Measurements from ENCODE around the gene HOXD3. TPM values are rescaled to one million over a fixed set of nuclear protein-coding genes. Genes with fewer than 3 reads are reported as not detected.

Gene HOXD3
- 19.2 and 54.6 TPM in 2 replicates for total RNA-seq

- DNase-seq = no peak
Measured at GRCh38 chr2:176156807-176157498, at the start of gene HOXD3. TSS of gene HOXD3 (plus strand) at chr2:176157307. CDS start at chr2:176169115, 11,808 bp downstream.

DNA sequence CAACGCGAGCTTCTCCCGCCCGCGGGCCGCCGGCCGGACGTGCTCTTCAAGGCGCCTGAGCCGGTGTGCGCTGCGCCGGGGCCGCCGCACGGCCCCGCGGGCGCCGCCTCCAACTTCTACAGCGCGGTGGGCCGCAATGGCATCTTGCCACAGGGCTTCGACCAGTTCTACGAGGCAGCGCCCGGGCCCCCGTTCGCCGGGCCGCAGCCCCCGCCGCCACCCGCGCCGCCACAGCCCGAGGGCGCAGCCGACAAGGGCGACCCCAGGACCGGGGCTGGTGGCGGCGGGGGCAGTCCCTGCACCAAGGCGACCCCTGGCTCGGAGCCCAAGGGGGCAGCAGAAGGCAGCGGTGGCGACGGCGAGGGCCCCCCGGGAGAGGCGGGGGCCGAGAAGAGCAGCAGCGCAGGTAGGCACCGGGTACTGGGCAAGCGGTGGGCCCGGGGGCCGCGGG is 49.4 kb upstream of the HOXD3 start:
- DNase-seq = peak; percentile 40

- no peak for DNase-seq
Measured at GRCh38 chr2:176109192-176109901, 47.8 kb upstream of the HOXD3 start.

DNA sequence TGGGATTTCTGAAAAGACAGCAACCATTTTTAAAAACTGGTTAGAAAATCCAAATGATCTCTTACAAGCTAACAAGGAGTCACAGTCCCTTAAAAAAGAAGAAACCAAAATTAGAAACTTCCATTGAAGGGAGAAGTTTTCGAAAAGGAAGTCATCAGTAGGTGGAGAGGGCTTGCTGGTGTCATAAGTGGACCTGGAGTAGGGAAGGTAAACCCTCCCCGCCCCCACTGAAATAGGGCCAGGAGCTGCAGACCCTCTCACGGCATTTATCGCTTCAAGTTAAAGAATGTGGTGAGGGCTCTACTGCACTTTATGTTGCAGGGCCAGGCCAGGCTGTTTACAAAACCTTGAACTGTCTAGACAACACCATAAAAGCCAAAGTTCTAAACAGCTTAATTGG is 47.2 kb upstream of the HOXD3 start:
- DNase-seq = no peak

DNA sequence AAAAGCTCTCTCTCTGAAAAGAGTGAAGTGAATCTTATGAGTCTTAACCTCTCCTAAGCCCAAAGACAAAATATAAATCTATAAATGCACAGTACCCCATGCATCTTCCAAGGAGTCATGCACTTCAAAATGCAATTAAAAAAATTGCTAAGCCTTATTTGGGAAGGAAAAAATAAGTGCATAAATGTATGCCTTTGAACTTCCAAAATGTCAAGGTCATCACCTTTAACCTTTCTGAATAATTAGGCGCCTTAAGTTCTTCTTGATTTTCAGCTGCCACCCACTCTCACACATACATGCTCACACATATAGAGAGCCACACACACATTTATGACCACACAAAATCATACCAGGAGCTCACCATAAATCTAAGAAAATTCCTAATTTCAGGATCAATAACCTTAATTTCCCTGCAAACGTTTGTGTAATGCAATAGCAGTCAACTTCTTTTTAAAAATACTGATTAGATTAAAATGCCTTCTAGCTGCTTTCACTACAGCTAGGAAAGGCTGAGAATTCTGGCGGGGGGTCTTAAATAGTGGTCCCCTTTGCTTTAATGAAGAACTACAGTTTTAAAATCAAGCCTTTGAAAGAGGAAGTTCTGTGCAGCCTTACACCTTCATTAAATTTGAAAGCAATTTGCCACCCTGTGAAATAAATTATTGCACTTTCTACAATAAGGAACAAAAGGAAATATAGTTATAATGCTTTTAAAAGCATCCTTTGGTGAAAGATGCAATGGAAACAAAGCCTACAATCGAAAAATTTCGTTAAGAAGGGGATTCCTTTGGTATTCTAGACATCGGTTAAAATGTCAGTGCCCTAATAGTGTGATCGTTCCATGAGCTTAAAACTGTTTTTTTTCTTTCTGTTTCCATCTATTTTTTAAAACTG is 46.4 kb upstream of the HOXD3 start:
- DNase-seq = no peak

GRCh38 chr2:176111309-176111663 is 45.8 kb upstream of the HOXD3 start:
- peak; percentile 88 for DNase-seq

DNA sequence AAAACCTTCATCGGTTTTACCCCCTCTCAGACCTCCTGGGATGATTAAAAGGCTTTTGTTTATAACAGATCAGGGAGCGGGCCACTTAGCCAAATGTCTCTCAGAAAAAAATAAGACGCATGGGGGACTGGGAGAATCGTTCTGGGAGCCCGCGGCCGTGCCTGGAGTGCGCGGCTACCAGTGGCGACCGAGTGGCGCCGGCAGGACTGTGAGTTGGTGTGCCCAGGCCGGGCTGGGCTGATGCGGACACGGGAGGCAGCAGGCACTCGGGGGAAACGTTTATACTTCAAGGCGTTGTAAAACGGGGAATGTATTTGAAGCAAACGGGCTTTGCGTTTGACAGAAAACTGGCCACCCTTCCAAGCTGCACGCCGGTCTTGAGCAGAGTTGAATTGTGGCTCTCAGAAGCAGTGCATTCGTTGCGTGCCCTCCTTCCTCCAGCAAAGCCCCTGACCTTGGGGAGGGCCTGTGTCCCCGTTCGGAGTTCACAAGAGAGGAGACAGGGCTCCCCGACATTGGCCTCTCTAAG is 45.2 kb upstream of the HOXD3 start:
- DNase-seq = no peak

DNA sequence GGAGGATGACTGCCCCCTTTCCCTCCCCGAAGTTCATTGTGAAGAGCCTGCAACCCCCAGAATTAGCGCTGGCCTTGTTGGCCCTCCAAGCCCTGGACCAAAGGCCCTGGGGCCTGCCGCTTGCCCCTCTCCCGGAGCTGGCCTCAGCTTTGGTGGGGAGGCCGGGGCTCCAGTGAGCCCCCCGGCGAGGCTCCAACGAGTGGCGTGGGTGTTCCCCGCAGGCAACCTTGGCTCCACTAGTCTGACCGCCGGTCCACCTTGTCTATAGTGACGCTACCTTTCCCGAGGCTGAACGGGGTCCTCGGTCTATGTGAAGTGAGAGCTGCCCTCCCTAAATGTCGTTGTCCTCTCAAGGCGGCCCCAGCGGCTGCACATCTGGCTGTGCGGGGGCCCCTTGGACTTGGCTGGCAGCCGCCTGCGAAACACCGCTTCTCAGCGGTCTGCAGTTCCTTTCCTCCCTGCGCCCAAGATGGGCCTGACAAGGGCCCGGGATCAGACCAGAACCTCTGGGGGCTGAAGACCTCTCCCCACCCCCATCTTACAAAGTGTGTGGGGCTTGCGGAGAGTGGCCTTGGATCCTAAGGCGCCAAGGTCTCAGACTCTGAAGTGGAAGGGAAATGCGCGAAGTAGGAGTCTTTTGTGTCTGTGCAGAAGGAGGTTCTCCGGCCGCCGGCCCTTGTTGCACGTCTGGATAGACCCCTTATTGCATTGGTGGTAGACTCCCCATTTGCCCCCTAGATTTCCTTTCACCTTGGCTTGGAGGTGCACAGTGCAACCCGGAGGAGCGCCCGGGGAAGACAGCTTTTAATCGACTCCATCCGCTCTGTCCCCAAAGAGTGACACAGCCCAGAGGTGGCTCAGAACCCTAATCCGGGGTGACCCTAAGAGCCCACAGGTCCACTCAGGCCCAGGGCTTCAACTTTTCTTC is 44.5 kb upstream of the HOXD3 start:
- no peak for DNase-seq

DNA sequence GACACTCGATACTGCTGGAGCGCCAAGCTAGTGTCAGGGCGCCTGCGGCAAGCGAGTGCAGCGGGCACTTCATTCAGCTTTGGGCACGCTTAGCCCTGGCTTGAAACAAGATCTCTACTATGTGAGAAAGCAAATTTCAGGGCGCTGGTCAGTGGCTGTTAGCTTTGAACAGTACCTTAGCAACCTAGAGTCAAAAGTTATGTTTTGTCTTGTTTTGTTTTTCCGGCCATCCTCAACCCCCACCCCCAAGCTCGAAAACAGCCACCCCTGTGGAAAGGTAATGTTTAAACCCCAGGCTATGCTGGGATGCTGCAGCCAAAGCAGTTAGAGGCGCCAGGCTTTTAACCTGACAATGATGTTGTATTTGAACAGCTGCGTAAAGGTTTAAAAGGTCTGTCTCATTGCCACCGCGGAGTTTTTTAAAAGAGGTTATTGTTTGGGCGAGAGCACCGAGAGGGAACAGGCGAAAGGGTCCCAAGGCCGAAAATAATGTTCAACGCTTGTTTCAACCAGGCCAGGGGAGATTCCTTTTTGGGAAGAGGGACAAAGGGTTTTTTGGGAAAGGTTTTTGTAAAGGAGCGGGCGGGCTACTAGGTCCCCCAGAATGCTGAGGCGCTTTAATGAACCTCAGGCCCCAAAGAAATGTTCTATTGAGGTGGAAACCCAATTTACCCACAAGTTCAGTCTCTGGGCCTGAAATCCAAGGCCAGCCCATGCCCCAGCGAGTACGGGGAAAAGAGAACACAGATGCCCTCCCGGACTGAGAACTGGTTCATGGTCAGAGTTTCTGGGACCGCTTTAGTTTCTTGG is 42.8 kb upstream of the HOXD3 start:
- no peak for DNase-seq

- no peak for DNase-seq
Measured at GRCh38 chr2:176114930-176115625, 42.0 kb upstream of the HOXD3 start.

DNA sequence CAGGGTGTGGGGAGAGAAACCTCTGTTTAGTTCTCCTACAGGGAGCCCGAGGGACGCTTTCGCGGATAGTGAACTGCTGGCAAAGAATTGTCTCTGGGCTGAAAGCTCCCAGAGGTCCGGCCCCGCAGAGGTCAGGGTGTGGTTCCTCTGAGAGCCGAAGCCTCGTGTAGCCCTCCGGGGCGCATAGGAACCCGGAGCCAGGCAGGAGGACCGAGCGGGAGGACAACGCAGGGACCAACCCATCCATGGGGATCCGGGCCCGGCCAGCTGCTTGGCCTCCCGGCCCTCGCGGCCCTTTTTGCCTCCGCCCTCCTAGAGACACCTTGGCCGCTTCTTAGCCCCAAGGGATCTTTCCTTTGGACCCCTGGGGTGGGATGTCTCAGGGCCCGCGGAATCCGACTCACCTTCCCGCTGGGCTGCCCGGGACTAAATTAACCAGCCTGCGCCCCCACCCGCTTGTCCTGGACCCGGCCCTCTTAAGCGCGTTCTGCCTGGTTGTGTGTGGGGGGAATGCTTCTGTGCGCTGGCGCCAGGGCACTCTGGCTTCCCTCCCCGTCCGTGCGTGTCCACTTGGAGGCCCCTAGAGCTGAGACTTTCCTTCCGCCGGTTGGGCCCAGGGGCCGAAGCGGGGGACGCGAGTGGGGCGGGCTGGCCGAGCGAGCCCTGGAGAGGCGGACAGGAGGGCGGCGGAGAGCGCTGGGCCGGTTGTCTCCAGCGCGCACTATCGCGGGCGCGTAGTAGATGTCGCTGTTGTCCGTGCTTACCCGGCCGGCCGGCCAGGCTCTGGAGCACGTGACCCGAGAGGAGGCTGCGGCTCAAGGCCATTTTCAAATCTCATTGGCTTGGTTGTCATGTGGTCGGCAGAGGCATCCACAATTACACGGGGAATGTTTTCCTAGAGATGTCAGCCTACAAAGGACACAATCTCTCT is 41.0 kb upstream of the HOXD3 start, which contains the start of gene HOXD10:
TSS of gene HOXD10 (plus strand) at position 896 of the 931 bp plus-strand sequence. CDS start 56 bp downstream, outside the sequence.
- DNase-seq = peak; percentile 98

DNA sequence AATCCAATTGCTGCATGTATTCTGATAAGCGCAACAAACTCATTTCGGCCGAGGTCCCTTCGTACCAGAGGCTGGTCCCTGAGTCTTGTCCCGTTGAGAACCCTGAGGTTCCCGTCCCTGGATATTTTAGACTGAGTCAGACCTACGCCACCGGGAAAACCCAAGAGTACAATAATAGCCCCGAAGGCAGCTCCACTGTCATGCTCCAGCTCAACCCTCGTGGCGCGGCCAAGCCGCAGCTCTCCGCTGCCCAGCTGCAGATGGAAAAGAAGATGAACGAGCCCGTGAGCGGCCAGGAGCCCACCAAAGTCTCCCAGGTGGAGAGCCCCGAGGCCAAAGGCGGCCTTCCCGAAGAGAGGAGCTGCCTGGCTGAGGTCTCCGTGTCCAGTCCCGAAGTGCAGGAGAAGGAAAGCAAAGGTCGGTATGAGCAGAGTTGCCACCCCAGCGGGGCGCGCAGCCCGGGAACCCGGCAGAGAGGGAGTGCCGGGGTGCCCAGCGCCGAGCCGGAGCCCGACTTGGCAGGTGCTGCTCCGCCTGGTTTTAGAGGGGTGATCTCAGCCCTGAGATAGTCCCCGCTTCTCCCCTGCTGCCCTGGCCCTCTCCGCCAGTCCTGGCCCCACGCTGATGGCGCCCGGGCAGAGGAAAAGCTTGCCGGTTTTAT is 39.8 kb upstream of the HOXD3 start:
- peak; percentile 64 for DNase-seq

GRCh38 chr2:176117823-176118371 is 39.2 kb upstream of the HOXD3 start:
- DNase-seq = peak; percentile 42

DNA sequence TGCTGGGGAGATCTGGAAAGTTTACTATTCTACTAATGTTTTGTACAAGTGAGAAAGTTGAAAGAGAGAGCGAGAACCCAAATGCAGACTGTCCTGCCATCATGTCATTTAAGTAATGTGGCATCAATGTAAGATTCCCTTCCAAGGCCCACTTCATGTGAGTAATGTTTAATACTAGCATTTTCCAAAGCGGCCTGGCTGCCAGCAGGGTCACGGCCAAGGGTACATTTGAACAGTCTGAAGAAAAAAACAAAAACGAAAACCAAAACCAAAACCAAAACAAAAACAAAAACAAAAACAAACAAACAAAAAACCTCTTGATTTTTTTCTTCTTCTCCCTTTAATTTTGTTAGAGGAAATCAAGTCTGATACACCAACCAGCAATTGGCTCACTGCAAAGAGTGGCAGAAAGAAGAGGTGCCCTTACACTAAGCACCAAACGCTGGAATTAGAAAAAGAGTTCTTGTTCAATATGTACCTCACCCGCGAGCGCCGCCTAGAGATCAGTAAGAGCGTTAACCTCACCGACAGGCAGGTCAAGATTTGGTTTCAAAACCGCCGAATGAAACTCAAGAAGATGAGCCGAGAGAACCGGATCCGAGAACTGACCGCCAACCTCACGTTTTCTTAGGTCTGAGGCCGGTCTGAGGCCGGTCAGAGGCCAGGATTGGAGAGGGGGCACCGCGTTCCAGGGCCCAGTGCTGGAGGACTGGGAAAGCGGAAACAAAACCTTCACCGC is 38.3 kb upstream of the HOXD3 start:
- DNase-seq = peak; percentile 92

GRCh38 chr2:176120364-176121189 is 36.5 kb upstream of the HOXD3 start:
- DNase-seq = peak; percentile 63
